Large intestine (tissue), 3 donors: Measurements from ENCODE around the gene SMARCA2. TPM values are rescaled to one million over a fixed set of nuclear protein-coding genes. Genes with fewer than 3 reads are reported as not detected.

Experiments used
- DNase-seq, 2 donors: peaks; one replicate each; pipeline versions ENCODE4 v3.0.0 to v3.0.0-alpha.2; 2013
- H3K27ac ChIP-seq: one replicate; pipeline ENCODE4 v1.5.1; 2013; ENCODE audit warnings: low read length
- H3K27me3 ChIP-seq: 2 replicates; pipeline ENCODE4 v1.6.1; 2013; ENCODE audit warnings: low read length; ENCODE audit not compliant: control insufficient read depth, insufficient read depth
- H3K36me3 ChIP-seq: 2 replicates; pipeline ENCODE4 v1.6.1; 2013; ENCODE audit warnings: low read length; ENCODE audit not compliant: control insufficient read depth, insufficient read depth
- H3K4me1 ChIP-seq: one replicate; pipeline ENCODE4 v1.6.1; 2013; ENCODE audit warnings: low read length; ENCODE audit not compliant: control insufficient read depth, insufficient read depth
- H3K4me3 ChIP-seq: one replicate; pipeline ENCODE4 v1.5.1; 2013; ENCODE audit warnings: low read length
- H3K9me3 ChIP-seq: one replicate; pipeline ENCODE4 v1.6.1; 2013; ENCODE audit warnings: mild to moderate bottlenecking, low read depth, low read length, moderate library complexity; ENCODE audit not compliant: control insufficient read depth
- WGBS: methylation state at CpG from one replicate; pipeline ENCODE4 v1.1.5; 2013; ENCODE audit warnings: low lambda C conversion rate; ENCODE audit not compliant: insufficient coverage; 5-methylcytosine and 5-hydroxymethylcytosine counted together
- polyA plus RNA-seq: library from polyadenylated mRNA; unstranded; fragments of 120-200 nt; gene quantifications from one replicate; pipeline ENCODE4 v1.2.1, GENCODE V29; 2013

The SMARCA2 gene
- polyA plus RNA-seq, 1 donor = 61.1 TPM

DNA sequence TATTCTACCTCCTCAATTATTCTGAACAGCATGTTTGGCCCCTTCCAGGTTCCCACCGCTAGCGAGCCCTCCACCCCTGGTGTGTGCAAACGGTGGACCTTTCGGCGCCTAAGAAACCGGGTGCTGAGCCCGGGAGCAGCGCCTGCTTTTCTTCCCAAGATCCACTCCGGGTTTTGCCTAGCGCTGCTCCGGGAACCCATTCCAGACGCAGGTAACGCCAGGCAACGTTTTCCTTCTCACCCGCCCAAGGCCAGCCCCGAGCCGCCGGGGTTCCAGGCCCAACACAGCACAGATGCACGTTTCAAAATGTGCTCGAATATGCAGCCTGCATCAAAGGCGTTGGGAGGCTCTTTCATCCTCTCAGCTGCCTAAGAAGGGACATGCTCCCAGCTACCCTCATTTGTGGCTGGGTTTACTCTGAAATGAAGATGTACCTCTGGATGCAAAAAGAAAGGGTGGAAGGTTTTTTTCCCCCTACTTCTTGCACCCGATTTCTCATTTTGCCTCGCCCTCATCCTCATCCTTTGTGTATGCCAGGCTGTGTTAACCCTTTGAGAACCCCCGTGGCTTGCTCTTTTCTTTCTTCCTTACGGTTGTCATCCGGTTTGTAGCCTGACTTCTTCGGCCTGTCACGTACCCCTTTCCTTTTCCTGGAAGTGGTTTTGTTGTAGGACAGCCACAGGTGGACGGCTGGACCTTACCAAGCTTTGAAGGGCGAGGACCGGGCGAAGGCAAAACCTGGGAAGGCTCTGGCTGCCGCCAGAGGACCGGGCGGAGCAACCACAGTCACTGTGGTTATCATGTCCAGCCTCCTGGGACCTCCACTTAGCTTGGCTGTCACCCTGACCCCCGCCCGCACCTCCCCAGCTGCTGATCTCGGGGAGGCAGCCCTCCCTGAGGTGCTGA lies 226.9 kb downstream of the SMARCA2 start:
- H3K36me3 ChIP-seq = no peaks in the 10 kb centered on the region
- no CpG with 5 or more reads among the region's 38 CpGs for WGBS

DNA sequence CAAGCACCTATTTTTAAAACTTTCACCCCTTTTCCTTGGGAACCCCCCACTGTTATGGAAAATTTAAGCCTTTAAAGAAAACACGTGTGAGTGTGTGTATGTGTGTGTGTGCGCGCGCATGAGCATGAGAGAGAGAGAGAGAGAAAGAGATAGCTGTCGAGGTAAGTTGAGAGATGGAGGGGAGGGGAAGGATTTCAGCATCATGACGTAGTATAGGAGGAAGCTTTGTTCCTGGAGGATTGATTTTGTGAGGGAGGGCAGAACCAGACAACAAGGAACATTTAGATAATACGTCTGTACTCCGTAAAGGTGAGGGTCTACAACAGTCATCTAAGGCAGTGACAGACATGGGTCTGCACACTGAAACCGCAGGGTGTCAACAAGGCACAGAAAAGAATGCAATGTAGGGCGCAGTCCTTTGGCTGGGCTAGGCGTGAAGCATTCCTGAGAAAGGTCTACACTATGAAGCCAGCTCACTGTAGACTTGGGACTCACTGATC lies 227.7 kb downstream of the SMARCA2 start:
- H3K27ac ChIP-seq = no peak overlapping the region
- peaks cover 7% of the 10 kb centered on the region for H3K4me1 ChIP-seq
- no peaks in the 10 kb centered on the region for H3K36me3 ChIP-seq
- H3K9me3 ChIP-seq = no peaks in the 10 kb centered on the region
- H3K4me3 ChIP-seq = peak overlapping the region; percentile 48
- DNase-seq = peak; percentile 30 to 53
- H3K27me3 ChIP-seq = no peaks in the 10 kb centered on the region
- 20% methylated on average over 2 of the region's 11 CpGs for WGBS

More for the DNA sequence above, 226.9 kb downstream of the SMARCA2 start:
- Histone ChIP-seq H3K4me1 (peaks cover 7% of the 10 kb centered on the region), H3K4me3 (peak overlapping the region; percentile 48), H3K27ac (peak overlapping the region; percentile 56), H3K27me3 (no peaks in the 10 kb centered on the region), H3K9me3 (no peaks in the 10 kb centered on the region)
- peak; percentile 67 to 89 for DNase-seq
